Retinal pigment epithelial cell (primary cell): ENCODE data around the gene LPCAT1.

ENCODE experiments used
- DNase-seq: peaks from one replicate; pipeline ENCODE4 v3.0.0-alpha.2; 2010; ENCODE audit warnings: low read depth
- H3K4me3 ChIP-seq: 2 replicates; pipeline ENCODE4 v1.5.1; 2011; ENCODE audit warnings: mild to moderate bottlenecking, low read length, control low read depth, moderate library complexity
- CTCF ChIP-seq: conservative IDR thresholded peaks from 2 replicates; pipeline ENCODE4 v1.5.1; 2011; ENCODE audit warnings: low read depth, low read length, control low read depth, inconsistent platforms

Gene LPCAT1

GRCh38 chr5:1472964-1473628 lies 50.7 kb downstream of the LPCAT1 start:
- no peak overlapping the region for H3K4me3 ChIP-seq
- DNase-seq, result no peak
- TF ChIP-seq CTCF, result no peak

- H3K4me3 ChIP-seq, result no peak overlapping the region
- DNase-seq, result no peak
- TF ChIP-seq CTCF, result no peak
These were observed 51.5 kb downstream of the LPCAT1 start for GRCh38 chr5:1471997-1472963.

- H3K4me3 ChIP-seq, result no peak overlapping the region
- no peak for DNase-seq
- TF ChIP-seq CTCF, result no peak
These were observed 52.4 kb downstream of the LPCAT1 start for GRCh38 chr5:1471240-1471853.

GRCh38 chr5:1470762-1471211 lies 53.0 kb downstream of the LPCAT1 start:
- TF ChIP-seq CTCF, result no peak
- no peak for DNase-seq
- no peak overlapping the region for H3K4me3 ChIP-seq

GRCh38 chr5:1468629-1469527 lies 54.9 kb downstream of the LPCAT1 start:
- DNase-seq, result no peak
- TF ChIP-seq CTCF, result no peak
- no peak overlapping the region for H3K4me3 ChIP-seq

- DNase-seq, result no peak
- peak; percentile 76 for TF ChIP-seq CTCF
- no peak overlapping the region for H3K4me3 ChIP-seq
These were observed 55.5 kb downstream of the LPCAT1 start for GRCh38 chr5:1468247-1468612.
